Thoracic aorta (tissue), 2 donors: ENCODE measurements around the gene ORMDL3. TPM values are rescaled to one million over a fixed set of nuclear protein-coding genes. Genes with fewer than 3 reads are reported as not detected.

Experiments used
- ATAC-seq: fragments of 150-250 bp; one replicate; pipeline ENCODE4 v1.8.0; 2017; ENCODE audit warnings: low read depth; ENCODE audit not compliant: insufficient number of reproducible peaks, low FRiP score
- DNase-seq: peaks from one replicate; pipeline ENCODE4 v3.0.0-alpha.2; 2020; ENCODE audit warnings: low spot score
- H3K27ac ChIP-seq, 2 donors: fragments of 200-600 bp; sonication (generic); 1 replicate in 1 of 2; 2 replicates in 1 of 2; pipeline ENCODE4 v1.5.1; 2016; ENCODE audit warnings: mild to moderate bottlenecking in 2 of 2, moderate library complexity in 2 of 2
- H3K27me3 ChIP-seq: fragments of 200-600 bp; sonication (generic); replicated peaks from 2 replicates; pipeline ENCODE4 v1.6.0; 2016; ENCODE audit warnings: mild to moderate bottlenecking; ENCODE audit not compliant: insufficient read depth
- H3K36me3 ChIP-seq: fragments of 200-600 bp; sonication (generic); one replicate; pipeline ENCODE4 v1.5.1; 2016
- H3K4me1 ChIP-seq, 2 donors: fragments of 200-600 bp; sonication (generic); 1 replicate in 1 of 2; 2 replicates in 1 of 2; pipeline versions ENCODE4 v1.5.1 to v1.6.0; 2016; ENCODE audit warnings: low read depth in 2 of 2, mild to moderate bottlenecking in 1 of 2; ENCODE audit not compliant: control insufficient read depth in 1 of 2
- H3K4me3 ChIP-seq: fragments of 200-600 bp; sonication (generic); 2 replicates; pipeline ENCODE4 v1.5.1; 2016; ENCODE audit warnings: mild to moderate bottlenecking
- H3K9me3 ChIP-seq: fragments of 200-600 bp; sonication (generic); 2 replicates; pipeline ENCODE4 v1.5.1; 2016
- CTCF ChIP-seq: fragments of 200-600 bp; sonication (generic); IDR thresholded peaks from one replicate; pipeline ENCODE4 v1.5.1; 2019; ENCODE audit warnings: antibody characterized with exemption
- total RNA-seq, 2 donors: library from RNA; depleted of rRNA; stranded (reverse); fragments of >200 nt; gene quantifications; one replicate each; pipeline versions ENCODE4 v1.1.0 to v1.2.3, GENCODE V29; 2016

ORMDL3 gene
- total RNA-seq, 2 donors from 2014 or later, result 43.3 to 64.0 TPM

GRCh38 chr17:39920218-39921210 is 6.9 kb downstream of the ORMDL3 start:
- peaks cover 0 to 10% of the 10 kb centered on the region in 2 donors for H3K4me1 ChIP-seq
- no peak overlapping the region for H3K27ac ChIP-seq
- DNase-seq (no peak), ATAC-seq (no peak)
- peaks cover 34% of the 10 kb centered on the region for H3K36me3 ChIP-seq
- H3K27me3 ChIP-seq, result no peaks in the 10 kb centered on the region
- H3K9me3 ChIP-seq, result no peaks in the 10 kb centered on the region
- H3K4me3 ChIP-seq, result no peak overlapping the region
- TF ChIP-seq CTCF, result no peak

GRCh38 chr17:39919087-39919683 is 8.2 kb downstream of the ORMDL3 start:
- peaks cover 34% of the 10 kb centered on the region for H3K36me3 ChIP-seq
- H3K9me3 ChIP-seq, result no peaks in the 10 kb centered on the region
- ATAC-seq, result no peak
- no peaks in the 10 kb centered on the region for H3K4me1 ChIP-seq
- no peak for DNase-seq
- no peak overlapping the region for H3K27ac ChIP-seq
- no peaks in the 10 kb centered on the region for H3K27me3 ChIP-seq
- H3K4me3 ChIP-seq, result no peak overlapping the region
- no peak for TF ChIP-seq CTCF

- DNase-seq, result no peak
- TF ChIP-seq CTCF, result no peak
- H3K27me3 ChIP-seq, result no peaks in the 10 kb centered on the region
- ATAC-seq, result no peak
- H3K36me3 ChIP-seq, result peaks cover 17% of the 10 kb centered on the region
- no peaks in the 10 kb centered on the region for H3K9me3 ChIP-seq
- no peaks in the 10 kb centered on the region for H3K4me1 ChIP-seq
- no peak overlapping the region for H3K4me3 ChIP-seq
- no peak overlapping the region for H3K27ac ChIP-seq
Measured at GRCh38 chr17:39916918-39917317, 10.5 kb downstream of the ORMDL3 start.

GRCh38 chr17:39915559-39915958 is 11.8 kb downstream of the ORMDL3 start:
- Histone ChIP-seq H3K9me3 (no peaks in the 10 kb centered on the region), H3K27ac (no peak overlapping the region), H3K4me3 (no peak overlapping the region), H3K27me3 (no peaks in the 10 kb centered on the region), H3K4me1 (no peaks in the 10 kb centered on the region), H3K36me3 (peaks cover 14% of the 10 kb centered on the region)
- DNase-seq (no peak), ATAC-seq (no peak)
- no peak for TF ChIP-seq CTCF

GRCh38 chr17:39913989-39914388 is 13.4 kb downstream of the ORMDL3 start:
- ATAC-seq, result no peak
- H3K27ac ChIP-seq, result no peak overlapping the region
- no peak for DNase-seq
- no peaks in the 10 kb centered on the region for H3K9me3 ChIP-seq
- H3K4me3 ChIP-seq, result no peak overlapping the region
- H3K27me3 ChIP-seq, result no peaks in the 10 kb centered on the region
- no peak for TF ChIP-seq CTCF
- peaks cover 2% of the 10 kb centered on the region for H3K36me3 ChIP-seq
- H3K4me1 ChIP-seq, result no peaks in the 10 kb centered on the region
